ENCODE data around the gene TTLL1. TPM values are rescaled to one million over a fixed set of nuclear protein-coding genes. Genes with fewer than 3 reads are reported as not detected.

TTLL1 gene
- 4.9 TPM for total RNA-seq
- long read RNA-seq, partial matches to known transcripts: 0 of 7 reads
- long read RNA-seq, other reads (novel, unspliced or antisense): 1 of 7 reads

DNA sequence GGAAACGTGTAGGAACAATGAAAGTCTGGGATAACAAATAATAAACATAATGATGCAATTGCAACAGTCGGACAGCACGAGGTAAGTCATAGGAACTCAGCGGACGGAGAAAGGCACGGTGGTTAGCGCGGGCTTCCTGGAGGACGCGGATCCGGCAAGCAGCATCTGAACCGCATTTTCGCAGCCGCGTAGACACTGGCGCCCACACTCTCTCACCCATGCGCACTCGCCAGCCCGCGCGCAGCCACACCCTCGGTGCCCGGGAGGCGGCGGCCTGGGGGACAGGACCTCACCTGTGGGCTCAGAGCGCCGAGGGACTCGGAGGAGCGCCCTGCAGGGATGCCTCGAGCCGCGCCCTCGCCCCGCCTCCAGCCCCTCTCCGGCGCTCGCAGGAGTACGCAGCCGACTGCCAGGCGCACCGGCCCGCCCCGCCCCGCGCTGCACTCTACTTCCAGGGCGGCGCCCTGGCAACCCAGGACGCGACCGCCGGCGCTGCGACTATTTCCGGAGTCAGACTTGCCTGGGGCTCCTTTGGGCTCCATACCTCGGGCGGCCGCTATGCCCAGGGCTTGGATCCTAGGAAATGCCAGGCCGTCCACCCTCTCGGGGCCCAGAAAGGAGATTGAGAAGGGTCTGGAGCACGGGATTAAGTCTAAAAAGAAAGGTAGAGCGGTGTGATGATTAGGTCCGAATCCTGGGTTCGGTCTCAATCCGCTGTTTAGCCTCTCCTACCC lies at the start of gene TTLL1:
Gene TTLL1 (minus strand): TSS at position 408 of the 734 bp plus-strand sequence. CDS start 13,805 bp downstream, outside the sequence.
- peak; percentile 97 for DNase-seq (ENCODE audit: low spot score)

GRCh38 chr22:43136801-43137200 lies 47.6 kb upstream of the TTLL1 start:
- no peak for DNase-seq (ENCODE audit: low spot score)

- no peak for DNase-seq (ENCODE audit: low spot score)
Observed at GRCh38 chr22:43136255-43136654, 47.1 kb upstream of the TTLL1 start.

DNA sequence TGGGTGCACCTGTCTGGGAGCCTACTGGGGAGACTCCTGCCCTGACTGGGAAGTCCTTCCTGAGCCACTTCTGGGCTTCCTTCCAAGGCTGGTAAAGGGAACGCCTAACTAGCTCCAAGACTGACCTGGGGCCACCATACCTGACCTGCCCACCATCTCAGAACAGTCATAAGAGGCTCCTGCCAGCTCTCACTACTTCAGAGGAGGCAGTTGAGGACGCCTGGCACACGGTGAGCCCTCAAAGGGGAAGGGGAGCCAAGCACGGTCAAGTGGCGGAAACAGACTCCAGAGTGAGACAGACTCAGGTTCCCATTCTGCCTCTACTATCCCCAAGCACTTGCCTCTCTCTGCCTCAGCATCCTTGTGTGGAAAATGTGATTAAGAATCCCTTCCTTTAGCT lies 46.4 kb upstream of the TTLL1 start:
- DNase-seq (ENCODE audit: low spot score): no peak

DNA sequence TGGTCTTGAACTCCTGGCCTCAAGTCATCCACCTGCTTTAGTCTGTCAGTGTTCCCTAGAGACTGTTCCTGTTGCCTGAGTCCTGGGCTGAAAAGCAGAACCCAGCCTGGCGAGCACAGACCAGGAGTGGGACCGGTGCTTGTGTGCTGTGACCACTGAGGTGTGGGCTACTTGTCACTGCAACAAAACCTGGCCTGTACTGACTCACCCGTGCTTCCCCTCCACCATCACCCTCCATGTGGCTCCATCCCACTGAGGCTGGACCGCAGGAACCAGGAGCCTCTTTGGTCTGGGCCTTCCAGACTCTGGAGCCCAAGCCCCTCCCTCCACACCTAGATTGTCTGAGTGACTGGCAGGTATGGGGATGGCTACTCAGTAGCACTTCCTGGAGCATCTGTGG lies 45.4 kb upstream of the TTLL1 start:
- no peak for DNase-seq (ENCODE audit: low spot score)

GRCh38 chr22:43133401-43133800 lies 44.2 kb upstream of the TTLL1 start:
- DNase-seq (ENCODE audit: low spot score): no peak

DNA sequence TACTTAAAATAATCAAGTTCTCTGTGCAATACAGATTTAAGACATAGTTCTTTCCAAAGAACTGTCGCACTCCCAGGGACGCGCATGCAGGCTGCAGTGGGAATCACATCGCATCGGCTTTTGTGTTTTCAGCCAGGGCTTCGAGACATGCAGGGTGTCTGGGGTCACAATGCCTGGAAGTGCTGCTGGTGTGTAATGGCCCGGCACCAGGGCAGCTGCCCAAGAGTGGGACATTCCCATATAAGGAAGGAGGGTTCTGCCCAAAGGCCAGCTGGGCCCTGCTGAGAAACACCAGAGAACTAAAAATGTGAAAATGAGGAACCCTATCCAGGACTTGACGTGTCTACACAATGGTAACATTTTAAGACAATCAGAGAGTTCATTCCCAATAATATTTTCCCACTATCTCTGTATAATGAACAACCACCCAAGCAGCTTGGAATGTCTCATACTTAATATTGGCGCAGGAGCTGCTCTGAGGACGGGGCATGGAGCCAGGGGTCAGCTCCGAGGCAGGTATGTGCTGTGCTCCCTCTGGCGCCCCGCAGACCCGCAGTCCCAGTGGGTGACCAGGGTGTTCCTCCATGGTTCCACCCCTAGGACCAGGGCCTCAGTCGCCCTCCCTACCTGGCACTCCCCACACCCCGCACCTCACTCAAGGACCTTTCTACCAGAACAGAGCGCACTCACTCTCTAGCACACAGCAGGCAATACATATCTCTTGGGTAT lies 42.7 kb upstream of the TTLL1 start:
- DNase-seq (ENCODE audit: low spot score): no peak

- no peak for DNase-seq (ENCODE audit: low spot score)
Observed at GRCh38 chr22:43129426-43130425, 40.5 kb upstream of the TTLL1 start.

DNA sequence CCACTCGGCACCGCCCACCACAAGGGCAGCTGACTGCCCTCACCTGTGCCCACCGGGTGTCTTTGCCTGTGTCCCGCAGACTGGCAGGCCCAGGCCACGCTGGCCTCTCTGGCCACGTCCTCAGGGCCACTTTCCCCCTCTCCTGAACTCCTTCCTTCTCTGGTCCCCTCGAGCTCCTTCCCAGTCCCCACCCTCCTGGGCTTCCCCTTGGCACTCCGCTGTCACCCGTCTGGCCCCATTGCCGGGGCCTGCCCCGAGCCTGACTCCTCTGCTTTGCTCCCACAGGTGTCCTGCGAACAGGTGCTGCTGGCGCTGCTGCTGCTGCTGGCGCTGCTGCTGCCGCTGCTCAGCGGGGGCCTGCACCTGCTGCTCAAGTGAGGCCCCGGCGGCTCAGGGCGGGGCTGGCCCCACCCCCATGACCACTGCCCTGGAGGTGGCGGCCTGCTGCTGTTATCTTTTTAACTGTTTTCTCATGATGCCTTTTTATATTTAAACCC lies 39.8 kb upstream of the TTLL1 start:
- no peak for DNase-seq (ENCODE audit: low spot score)

- no peak for DNase-seq (ENCODE audit: low spot score)
Observed at GRCh38 chr22:43128116-43128515, 38.9 kb upstream of the TTLL1 start.

GRCh38 chr22:43127166-43127908 lies 38.1 kb upstream of the TTLL1 start:
- DNase-seq (ENCODE audit: low spot score): no peak

- no peak for DNase-seq (ENCODE audit: low spot score)
Observed at GRCh38 chr22:43126501-43127165, 37.4 kb upstream of the TTLL1 start.

DNA sequence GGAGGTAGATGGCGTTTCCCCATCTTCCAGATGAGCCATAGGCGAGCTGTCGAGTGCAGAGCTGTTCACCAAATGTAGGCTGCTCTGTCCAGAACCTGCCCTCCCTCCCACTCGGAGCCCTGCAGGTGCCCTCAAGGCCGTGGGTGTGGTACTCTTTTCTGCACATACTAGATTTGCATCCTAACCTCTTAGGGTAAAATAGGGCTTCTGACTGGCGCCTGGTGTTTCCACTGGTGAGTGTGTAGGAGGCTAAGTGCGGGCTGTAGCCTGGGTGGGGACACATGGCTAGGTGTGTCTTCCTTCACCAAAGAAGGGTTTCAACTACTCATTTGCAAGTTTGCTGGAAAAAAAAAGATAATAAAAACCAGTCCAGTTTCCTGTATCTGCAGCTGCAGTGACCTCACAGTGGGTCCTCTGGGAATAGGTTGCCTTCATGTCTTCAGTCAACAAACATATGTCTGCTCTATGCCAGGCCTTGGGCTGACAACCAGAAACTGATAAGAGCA lies 29.8 kb upstream of the TTLL1 start:
- DNase-seq (ENCODE audit: low spot score): no peak

DNA sequence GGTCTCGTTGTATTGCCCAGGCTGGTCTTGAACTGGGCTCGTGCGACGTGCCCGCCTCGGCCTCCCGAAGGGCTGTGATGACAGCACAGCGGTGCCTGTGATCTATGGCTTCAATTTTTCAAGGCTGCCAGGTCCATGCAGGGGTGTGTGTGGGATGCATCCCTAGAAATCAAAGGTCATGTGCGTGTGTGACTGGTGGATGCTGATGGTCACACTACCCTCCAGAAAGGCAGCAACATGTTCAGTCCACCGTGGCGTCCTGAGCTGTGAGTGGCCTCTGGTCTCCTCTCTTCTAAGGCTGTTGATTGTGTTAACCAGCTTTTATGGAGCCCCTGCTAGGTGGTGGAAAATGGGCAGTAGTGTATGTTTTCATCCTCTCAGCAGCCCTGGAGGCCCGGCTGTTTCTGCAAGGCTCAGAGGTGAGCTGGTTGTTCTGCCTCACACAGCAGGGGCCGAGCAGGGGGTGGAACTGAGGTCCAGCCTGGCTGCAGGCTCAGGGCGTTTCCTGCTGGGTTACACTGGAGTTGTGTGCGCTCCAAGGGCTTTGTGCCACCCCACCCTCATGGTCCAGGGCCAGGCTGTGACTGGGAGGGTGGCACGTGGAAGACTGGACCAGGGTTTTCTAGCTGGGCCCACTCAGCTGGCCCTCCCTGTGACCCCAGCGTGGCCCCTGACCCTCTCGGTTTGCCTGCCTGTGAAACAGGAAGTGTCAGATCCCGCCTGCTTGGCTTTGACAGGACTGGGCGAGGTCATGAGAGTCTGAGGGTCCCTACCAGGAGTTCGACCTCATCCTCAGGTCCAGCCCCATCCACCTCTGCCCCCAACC lies 29.0 kb upstream of the TTLL1 start:
- no peak for DNase-seq (ENCODE audit: low spot score)

DNA sequence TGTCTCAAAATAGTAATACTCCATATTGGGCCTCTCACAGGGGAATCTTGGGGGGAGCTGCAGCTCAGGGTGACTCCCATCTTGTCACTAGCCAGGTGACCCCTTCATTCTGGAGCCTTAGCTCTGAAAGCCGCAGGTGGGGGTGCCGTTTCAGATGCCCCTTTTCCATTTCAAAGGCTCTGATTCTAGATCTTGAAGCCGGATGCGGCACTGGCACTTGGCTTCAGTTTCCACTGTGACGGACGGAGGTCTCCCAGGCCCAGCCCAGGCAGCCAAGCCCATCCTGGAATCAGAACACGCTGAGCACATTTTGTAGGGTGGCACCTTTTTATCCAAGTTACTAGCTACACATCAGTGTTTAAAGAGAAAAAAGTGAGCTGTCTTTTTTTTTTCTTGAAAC lies 27.7 kb upstream of the TTLL1 start:
- no peak for DNase-seq (ENCODE audit: low spot score)

DNA sequence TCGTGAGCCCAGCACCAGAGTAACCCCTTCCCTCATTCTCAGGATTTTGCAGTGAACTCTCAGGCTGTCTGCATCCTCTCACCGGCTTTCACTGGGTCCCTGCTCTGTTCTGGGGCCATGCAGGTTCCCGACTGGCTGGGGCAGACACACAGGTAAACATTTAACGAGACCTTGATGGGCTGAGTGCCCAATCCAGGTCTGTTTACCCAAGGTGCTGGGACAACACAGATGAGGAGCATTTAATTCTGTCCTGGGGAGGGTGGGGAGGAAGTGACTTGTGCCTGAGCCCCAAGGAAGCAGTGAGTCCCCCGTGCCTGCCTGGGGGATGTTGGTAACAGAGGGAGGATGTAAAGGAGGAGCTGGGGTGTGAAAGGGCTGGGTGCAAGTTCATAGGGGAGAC lies 25.8 kb upstream of the TTLL1 start:
- DNase-seq (ENCODE audit: low spot score): no peak

GRCh38 chr22:43113526-43114251 lies 24.5 kb upstream of the TTLL1 start:
- DNase-seq (ENCODE audit: low spot score): no peak

Measured in mesenteric fat pad (tissue), 1 donor.